Head of caudate nucleus (tissue), 42 donors: Measurements from ENCODE around the gene GKAP1.

Source experiments
- DNase-seq, 42 donors: peaks; one replicate each; pipeline versions ENCODE4 v3.0.0 to v3.0.0-alpha.2; 2020 to 2021; ENCODE audit warnings: mixed read lengths in 7 of 42
- intact Hi-C: fragments of 100-400 bp; cut with DNase I; formaldehyde crosslinking; loops from one replicate; pipeline ENCODE4 v1.15.0; 2022

The GKAP1 gene

GRCh38 chr9:83698976-83699585 is 118.5 kb downstream of the GKAP1 start:
- DNase-seq, result no peak
- intact Hi-C loops, result no loop called here

DNA sequence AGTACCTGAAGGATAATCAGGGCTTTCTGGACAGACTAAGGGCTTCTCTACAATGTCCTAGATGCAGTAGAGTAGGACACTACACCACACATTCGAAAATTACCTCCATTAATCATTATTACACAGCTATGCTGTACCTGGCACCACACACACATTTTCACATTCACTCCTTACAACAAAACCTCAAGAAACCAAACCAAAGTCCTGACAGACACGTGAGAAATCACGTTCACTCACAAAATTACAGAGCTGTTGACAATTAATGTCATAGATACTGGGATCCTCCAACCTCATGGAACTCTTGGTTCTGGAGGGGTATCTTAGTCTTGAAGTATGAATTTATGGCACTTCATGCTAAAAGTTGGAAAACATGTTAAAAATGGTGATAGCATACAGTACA is 126.1 kb downstream of the GKAP1 start:
- intact Hi-C loops, result no loop called here
- DNase-seq, result no peak
